ENCODE results near the gene EFCAB11.

The EFCAB11 gene, protein sequence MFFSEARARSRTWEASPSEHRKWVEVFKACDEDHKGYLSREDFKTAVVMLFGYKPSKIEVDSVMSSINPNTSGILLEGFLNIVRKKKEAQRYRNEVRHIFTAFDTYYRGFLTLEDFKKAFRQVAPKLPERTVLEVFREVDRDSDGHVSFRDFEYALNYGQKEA

DNA sequence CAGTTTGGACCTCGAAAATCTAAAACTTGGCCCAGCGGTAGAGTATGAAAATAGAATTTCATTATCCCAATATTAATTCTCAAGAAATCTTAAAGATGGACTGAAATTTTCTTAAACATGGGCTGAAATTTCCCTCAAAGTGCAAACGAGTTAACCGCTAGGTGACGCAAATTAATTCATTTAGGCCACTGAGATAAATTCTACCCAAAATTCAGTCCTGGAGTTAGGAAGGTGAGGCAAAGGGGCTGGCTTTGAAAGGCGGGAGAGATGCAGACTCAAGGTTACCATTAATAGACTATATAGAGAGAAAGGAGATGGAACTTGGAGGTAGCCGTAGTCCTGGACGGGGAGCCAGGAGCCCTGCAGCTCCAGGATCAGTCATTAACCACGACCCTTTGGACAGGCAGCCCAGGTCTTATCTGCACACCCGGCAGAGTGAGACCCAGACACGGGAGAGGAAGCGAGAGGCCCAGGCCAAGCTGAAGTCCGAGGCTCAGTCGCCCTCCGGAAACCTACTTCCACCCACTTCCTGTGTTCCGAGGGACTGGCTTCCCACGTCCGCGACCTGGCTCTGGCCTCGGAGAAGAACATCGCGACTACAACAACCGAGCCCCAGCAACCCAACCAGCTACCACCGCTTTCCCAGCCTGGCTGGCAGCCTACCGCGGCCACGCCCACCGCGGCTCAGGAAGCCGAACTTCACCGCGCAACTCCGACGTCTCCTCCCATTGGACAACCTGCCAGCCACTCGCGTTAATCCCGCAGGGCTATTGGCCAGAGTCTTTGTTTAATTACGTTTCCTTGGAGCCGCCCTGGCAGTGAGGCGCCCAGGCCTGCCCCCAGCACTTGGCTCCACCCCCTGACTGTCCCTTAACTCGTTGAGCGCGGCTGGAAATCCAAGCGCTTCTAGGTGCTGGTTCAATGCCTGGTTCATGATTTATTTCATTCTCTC is at the start of gene EFCAB11:
TSS of gene EFCAB11 (minus strand) at position 661 of the 952 bp plus-strand sequence. CDS start at position 591, 70 bp downstream.
- in situ Hi-C loops (cut with HindIII; ENCODE audit: low sequenced_read_pairs) = no loop called here

DNA sequence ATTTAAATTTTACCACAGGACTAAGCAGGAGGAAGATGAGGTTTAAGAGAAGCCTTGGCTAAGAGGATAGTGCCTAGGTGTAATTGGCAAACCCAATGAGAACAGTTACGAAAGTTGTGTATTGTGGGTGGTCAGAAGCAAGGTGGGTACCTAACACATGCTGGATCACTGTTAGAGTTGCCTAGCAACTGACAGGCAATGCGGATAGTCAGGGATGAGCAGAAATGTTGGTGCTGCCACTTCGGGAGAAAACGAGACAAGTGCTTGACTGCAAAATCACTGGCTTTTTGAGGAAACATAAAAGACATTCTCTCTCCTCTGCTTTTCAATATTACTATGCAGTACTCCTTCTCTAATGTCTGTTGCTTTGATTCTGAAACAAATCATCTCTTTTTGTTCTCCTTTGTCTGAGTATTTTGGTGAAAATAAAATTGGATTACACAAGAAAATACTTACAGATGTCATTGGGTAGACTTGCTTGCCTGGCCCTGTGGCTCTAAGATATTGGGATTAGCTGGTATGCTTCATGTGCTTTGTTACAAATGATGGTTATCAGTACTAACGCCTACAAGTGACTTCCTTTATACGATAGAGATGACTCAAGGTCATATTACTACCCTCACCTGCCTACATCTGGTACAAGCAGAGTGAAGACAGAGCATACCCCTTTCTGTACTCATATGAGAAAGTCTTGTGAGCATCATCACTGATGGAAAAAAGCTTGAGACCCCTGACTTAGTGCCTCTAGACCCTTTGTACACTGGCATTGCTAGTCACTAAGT is 49.2 kb upstream of the EFCAB11 start:
- in situ Hi-C loops (cut with HindIII; ENCODE audit: low sequenced_read_pairs) = no loop called here

DNA sequence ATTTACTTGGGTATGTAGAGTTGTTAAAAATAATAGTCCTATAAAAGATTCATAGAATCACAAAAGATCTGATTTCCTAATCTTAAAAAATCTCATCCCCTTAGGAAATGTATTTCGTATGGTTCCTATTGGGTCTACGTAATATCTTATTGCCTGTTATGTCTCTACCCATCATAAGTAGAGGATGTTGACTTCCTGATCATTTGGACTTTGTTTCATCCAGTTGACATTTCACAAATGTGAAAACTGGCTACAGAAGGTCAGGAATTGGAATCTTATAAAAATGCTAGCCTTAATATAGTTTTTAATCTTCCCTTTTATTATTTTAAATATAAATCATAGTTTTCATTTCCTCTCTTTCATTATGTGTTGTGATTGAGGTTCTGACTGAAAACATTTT is 46.4 kb upstream of the EFCAB11 start:
- in situ Hi-C loops (cut with HindIII; ENCODE audit: low sequenced_read_pairs) = no loop called here

DNA sequence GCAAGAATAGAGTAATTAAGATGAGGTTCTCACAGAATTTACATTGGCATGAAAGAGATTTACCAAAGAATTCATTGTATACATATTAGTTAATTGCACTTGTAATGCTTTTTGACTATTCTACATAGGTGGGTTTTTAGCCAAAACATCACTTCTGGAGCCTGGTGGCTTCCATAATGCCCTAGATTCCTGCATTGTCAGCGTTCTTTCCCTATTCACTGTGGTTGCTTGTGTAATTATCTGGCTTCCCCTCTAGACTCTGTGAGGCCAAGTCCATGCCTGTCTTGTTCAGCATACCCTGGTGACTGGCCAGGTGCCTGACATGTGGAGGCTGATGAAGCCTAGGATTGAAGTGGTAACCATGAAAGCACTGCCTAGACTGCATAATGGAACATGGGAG is 42.4 kb upstream of the EFCAB11 start:
- in situ Hi-C loops (cut with HindIII; ENCODE audit: low sequenced_read_pairs) = loop anchor here (25.0 kb wide), 1 partner anchor 240 kb away; no protein-coding TSS in a partner anchor

DNA sequence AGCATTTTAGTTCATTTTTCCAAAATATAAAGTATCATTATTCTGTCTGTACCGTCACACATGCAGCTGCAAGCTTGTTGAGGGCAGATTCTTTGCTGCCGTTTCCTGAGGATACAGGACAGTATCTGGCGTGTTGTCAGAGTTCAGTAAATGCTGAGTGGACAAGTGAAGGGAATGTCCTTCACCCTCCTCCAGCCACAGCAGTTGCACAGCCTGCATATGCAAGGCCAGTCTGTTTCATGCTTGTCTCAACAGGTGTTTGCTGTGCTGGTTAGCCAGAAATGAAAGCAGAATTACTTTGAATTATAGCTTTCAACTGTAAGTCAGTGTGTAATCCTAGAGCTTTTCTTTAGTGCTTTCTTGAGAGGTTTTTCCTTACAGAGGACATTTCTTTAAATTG is 37.7 kb upstream of the EFCAB11 start:
- in situ Hi-C loops (cut with HindIII; ENCODE audit: low sequenced_read_pairs) = loop anchor here (25.0 kb wide), 1 partner anchor 245 kb away; no protein-coding TSS in a partner anchor

DNA sequence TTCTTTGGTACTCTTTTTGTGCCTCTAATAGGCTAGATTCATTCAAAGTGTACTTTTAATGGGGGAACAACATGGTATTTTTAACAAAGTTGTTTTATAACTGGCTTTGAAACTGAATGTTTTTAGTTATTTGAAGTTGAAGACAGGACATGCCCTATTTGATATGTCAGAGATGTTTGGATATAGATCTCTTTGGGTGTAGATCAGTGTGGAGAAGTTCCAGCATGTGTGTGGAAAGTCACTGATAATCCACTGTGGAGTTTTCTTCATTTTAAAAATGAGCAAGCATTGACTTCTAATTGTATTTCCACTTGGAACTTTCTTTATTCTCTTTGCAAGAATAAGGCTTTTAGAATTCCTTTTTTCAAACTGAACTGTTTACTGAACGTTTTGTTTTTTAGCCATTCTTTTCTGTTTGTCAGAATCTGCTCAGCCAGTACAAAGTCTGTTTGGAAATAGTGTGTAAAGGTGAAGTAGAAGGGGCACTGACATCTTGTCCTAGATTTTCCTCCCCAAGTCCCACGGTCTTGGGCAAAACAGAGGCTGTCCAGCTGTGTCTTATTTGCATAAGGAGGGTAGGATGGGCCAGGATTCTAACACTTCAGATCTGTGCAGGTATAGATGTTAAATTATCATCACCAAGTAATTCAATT is 36.2 kb upstream of the EFCAB11 start:
- in situ Hi-C loops (cut with HindIII; ENCODE audit: low sequenced_read_pairs) = loop anchor here (25.0 kb wide), 1 partner anchor 247 kb away; no protein-coding TSS in a partner anchor

DNA sequence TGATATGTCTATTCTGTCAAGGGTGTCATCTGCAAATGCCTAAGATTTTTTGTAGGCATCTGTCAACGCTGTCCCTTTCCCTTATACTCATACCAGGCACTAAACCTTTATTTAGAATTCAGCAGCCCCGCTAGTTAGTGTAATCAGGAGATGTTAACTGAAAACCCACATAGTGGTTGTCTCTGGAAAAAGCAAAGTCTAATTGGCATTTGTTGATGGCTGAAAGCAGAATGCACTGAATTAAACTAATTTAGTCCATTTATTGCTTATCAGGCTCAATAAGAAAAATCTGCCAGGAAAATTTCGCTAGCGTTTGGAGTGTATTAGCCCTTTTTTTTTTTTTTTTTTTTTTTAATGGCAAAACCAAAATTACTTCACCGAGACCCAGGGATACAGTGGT is 35.7 kb upstream of the EFCAB11 start:
- in situ Hi-C loops (cut with HindIII; ENCODE audit: low sequenced_read_pairs) = loop anchor here (25.0 kb wide), 1 partner anchor 247 kb away; no protein-coding TSS in a partner anchor

DNA sequence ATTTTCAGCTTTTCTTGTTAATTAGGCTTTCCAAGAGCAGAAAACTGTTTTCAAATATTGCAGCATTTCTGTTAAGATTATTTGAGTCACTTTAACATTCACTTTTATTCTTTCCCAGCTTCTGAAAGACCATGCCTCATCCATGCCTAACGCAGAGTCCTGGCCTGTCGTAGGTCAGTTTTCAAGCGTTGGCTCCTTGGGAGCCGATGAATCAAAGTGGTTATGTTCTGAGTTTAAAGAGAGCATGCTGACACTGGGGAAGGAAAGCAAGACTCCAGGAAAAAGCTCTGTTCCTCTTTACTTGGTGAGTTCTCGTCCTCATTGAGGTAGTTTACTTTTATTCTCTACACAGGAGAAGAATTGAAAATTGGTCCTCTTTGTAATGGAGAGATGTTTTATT is 34.3 kb upstream of the EFCAB11 start:
- in situ Hi-C loops (cut with HindIII; ENCODE audit: low sequenced_read_pairs) = loop anchor here (25.0 kb wide), 1 partner anchor 249 kb away; no protein-coding TSS in a partner anchor

DNA sequence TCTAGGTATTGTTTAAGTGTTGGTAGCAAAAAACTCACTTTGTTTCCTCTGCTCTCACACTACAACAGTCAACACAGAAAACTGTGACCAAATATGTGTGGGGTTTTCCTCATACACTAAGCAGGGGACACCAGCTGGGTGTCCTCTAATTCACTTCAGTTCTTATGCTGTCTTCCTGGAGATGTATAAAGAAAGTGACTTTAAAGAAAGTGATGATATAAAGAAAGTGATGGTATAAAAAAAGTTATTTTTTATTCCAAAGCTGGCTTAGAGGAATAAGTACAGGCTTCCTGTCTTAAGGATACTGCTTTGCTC is 32.6 kb upstream of the EFCAB11 start:
- in situ Hi-C loops (cut with HindIII; ENCODE audit: low sequenced_read_pairs) = loop anchor here (25.0 kb wide), 1 partner anchor 250 kb away; no protein-coding TSS in a partner anchor

DNA sequence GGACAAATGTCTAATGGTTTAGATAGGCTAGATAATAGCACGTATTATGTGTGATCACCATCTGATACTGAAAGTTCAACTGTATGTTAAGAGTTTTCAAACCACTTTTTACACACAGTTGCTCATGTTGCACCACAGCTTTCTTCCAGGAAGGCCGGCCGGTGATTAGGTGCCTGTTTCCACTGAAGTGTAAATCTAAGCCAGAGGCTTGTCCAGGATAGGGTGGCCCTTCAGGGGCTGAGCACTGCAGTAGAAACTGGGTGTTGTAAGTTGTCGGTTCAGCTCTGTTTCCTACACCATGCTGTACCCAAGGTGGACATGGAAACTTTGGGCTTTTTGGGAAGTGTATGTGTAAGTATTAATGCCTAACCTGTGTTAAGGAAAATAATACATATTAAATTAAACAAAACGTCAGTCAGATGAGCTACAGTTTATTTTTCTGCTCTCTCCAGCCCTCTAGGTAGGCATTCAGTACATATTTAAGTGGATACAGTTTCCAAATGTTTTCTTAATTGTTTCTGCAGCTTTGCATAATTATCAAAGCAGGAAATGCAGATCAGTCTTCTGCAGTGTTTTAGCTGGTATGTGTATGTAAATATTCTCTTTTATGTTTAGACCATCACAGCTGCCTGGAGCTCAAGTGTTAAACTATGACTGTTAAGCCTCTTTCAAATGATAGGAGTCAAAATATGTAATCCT is 32.1 kb upstream of the EFCAB11 start:
- in situ Hi-C loops (cut with HindIII; ENCODE audit: low sequenced_read_pairs) = loop anchor here (25.0 kb wide), 1 partner anchor 251 kb away; no protein-coding TSS in a partner anchor

DNA sequence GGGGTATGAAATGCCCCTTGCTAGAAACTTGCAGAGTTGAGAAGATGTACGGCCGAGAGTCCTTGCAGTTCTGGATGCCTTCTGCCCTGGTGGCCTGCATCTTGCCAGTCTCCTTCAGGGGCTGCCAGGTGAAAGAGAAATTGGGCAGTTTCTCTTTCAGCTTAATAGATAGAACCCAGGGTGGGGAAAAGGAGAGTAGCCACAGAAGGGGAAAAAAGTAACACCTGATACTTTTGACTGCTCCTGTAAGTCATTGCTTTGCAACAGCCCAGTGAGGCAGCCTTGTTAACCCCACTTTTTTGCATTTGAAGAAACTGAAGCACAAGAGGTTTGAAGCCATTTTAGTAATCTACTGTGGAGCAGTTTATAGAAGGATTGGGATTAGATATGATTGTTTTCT is 28.8 kb upstream of the EFCAB11 start:
- in situ Hi-C loops (cut with HindIII; ENCODE audit: low sequenced_read_pairs) = loop anchor here (25.0 kb wide), 1 partner anchor 254 kb away; no protein-coding TSS in a partner anchor

DNA sequence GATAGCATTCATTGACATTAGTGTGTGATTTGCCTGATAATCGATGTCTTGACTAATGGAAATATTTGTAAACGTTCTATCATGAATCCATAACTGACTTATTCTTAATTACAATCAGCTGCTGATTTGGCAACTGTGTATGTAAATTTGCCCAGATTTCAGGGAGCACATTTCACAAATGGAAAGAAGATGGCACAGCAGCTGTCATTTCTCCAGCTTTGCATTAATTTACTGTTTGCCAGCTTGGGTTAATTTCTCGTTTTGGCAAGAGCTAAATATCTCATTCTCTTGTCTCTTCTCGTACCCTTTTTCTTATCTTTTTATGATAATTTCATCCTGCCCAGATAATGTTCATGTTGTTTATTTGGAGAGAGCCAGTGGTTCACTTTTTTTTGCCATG is 24.1 kb upstream of the EFCAB11 start:
- in situ Hi-C loops (cut with HindIII; ENCODE audit: low sequenced_read_pairs) = loop anchor here (25.0 kb wide), 1 partner anchor 259 kb away; no protein-coding TSS in a partner anchor

DNA sequence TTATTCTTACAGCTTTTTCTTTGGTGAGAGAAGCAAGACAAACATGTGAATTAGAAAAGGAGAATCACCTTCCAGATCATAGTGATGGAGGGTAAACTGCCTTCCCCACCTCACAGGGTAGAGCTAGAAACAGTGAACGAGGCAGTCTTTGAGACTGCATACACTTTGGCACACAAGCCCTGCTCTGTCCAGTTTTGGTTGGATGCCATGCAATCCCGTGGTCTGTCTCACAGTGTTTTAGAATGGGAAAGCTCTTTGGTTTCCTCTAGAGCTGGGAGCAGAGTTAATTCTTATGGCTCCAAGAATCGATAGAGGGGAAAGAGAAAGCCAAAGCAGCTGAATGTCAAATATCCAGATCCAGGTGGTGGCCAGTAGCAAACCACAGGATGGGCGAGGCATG is 23.1 kb upstream of the EFCAB11 start:
- in situ Hi-C loops (cut with HindIII; ENCODE audit: low sequenced_read_pairs) = loop anchor here (25.0 kb wide), 1 partner anchor 260 kb away; no protein-coding TSS in a partner anchor

DNA sequence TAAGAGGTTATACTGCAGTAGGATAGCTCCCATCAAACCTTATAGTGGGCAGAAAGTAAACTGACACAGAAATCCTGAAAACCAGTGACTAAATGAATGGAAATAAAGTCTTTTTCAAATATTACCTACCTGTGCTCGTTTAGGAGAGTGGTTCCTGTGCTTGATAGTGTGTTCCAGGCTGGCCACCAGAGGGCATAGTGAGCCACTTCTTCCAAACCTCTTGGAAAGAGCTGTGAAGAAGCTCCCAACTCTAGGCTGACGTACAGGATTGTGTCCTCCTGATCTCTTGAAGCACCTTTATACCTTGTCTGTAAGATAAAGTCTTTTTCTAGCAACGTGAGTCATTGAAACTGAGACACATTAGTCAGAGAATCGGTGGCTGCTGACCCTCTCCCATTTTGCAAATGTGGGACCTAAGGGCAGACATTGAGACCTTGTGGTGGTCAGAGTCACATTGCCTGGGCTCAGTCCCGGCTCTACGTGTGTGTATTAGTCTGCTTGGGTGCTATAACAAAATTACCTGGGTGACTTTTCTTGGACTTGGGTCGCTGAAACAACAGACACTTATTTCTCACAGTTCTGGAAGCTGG is 18.8 kb upstream of the EFCAB11 start:
- in situ Hi-C loops (cut with HindIII; ENCODE audit: low sequenced_read_pairs) = no loop called here

DNA sequence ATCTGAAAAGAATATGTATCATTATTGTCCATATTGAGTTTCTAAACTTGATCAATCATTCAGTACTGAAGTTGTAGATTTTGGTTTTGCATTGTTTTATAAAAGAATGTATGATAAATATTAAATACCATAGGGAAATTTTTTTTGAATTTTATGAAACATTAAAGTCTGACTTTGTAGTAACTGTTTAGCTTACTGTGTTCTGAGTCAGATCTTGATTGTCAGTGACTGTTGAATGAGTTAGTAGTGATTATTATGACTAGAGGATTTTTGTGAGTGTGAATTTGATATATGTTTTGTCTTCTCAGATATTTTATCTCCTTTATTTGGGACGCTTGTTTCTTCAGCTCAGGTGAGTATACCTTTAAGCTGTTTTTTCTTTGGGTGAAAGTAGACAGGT is 11.3 kb upstream of the EFCAB11 start:
- in situ Hi-C loops (cut with HindIII; ENCODE audit: low sequenced_read_pairs) = no loop called here

DNA sequence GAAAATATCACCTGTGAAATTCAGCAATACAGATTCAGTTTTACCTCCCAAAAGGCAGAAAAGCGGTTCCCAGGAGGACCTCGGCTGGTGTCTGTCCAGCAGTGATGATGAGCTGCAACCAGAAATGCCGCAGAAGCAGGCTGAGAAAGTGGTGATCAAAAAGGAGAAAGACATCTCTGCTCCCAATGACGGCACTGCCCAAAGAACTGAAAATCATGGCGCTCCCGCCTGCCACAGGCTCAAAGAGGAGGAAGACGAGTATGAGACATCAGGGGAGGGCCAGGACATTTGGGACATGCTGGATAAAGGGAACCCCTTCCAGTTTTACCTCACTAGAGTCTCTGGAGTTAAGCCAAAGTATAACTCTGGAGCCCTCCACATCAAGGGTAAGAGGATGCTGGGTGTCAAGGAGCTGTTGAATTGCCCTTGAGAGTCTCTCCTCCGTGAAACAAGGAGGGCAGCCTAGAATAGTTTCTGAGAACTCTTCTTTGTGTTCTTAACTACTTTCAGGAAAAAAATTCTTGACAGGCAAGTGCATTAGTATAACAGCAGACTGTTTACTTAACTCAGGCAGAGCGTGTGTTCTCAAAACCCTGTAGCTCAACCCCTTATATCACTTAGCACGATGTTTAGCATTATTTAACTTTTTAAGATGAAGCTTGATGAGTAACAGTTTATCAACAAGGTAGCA is 8.9 kb upstream of the EFCAB11 start:
- in situ Hi-C loops (cut with HindIII; ENCODE audit: low sequenced_read_pairs) = no loop called here

DNA sequence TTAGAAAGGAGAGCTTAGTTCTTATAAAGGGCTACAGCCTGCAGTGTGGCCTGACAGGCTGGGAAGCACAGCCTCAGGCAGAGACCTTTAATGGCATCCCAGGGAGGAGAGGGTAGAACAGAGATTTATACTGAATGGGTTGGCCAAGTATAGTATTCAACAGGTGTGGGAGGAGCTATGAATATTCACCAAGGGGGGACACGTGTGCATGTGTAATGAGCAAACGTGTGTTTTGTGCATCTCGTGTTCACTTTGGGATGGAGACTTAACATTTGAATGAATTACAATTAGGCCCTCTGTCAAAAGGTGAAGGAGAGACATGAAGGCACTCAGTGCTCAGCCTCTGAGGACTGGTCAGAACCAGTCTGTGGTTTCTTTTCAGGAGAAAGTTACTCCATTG is 6.4 kb upstream of the EFCAB11 start:
- in situ Hi-C loops (cut with HindIII; ENCODE audit: low sequenced_read_pairs) = no loop called here

DNA sequence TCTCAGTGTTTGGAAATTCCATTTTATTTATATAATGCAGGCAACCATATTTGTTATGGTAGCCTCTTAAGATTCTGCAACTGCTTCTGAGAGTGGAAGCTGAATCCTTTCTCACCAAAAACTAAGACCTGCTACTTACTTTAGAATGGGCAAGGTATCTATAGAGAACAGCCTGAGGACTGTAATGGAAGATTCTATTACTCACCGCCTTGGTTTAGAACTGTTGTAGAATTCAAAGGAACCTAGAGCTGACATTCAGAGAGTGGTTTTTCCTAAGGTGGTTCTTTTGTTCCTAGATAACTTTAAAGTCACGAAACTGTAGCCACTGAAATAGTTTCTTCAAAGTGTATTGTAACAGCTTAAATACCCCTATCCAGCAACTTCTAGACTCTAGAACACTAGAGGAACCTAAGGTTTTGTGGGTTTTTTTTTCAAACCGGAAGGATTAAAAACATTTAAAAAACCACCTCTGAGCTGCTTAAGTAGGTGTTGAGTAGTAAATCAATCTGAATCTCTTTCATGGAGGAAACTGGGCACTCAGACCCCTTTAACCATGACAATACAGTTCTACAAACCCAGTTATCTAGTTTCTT is 5.4 kb upstream of the EFCAB11 start:
- in situ Hi-C loops (cut with HindIII; ENCODE audit: low sequenced_read_pairs) = no loop called here
